ENCODE data around the gene NYAP1. TPM values are rescaled to one million over a fixed set of nuclear protein-coding genes. Genes with fewer than 3 reads are reported as not detected.
"Not testable (repeated sequence)": the region's sequence is repeated elsewhere in the genome, so short reads cannot be mapped to it uniquely, and the experiment has no call there.

NYAP1 gene
- total and polyA plus RNA-seq, 3 donors from 2014 or later = 15.7 to 27.3 (median 24.7) TPM

DNA sequence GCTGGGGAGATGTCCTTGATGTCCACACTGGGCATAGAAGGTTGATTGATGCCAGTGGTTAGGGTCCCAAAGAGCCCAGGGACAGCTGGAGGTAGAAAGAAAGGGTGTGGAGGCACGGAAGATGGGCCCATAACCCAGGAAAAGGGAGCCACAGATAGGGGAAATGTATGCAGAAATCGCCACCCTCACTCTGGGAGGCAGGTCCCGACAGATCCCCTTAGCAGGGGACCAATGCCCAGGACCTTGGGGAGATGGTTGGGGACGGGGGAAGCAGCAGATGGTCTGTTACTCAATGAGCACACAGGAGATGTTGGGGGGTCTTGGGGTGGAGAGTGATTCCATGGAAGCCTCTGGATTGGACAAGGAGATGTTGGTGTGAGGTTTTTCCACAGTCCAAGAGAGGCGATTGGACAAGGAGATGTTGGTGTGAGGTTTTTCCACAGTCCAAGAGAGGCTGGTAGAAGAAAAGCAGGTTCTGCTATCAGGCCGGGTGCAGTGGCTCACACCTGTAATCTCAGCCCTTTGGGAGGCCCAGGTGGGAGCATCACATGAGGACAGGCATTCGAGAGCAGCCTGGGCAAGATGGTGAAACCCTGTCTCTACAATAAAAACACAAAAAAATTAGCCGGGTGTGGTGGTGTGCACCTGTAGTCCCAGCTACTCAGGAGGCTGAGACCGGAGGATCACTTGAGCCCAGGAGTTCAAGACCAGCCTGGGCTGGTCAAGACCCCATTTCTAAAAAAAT lies 40.5 kb upstream of the NYAP1 start:
- no peak overlapping the region for H3K27ac ChIP-seq
- DNase-seq = no peak
- no peaks in the 10 kb centered on the region for H3K9me3 ChIP-seq
- TF ChIP-seq, protein P1, sequence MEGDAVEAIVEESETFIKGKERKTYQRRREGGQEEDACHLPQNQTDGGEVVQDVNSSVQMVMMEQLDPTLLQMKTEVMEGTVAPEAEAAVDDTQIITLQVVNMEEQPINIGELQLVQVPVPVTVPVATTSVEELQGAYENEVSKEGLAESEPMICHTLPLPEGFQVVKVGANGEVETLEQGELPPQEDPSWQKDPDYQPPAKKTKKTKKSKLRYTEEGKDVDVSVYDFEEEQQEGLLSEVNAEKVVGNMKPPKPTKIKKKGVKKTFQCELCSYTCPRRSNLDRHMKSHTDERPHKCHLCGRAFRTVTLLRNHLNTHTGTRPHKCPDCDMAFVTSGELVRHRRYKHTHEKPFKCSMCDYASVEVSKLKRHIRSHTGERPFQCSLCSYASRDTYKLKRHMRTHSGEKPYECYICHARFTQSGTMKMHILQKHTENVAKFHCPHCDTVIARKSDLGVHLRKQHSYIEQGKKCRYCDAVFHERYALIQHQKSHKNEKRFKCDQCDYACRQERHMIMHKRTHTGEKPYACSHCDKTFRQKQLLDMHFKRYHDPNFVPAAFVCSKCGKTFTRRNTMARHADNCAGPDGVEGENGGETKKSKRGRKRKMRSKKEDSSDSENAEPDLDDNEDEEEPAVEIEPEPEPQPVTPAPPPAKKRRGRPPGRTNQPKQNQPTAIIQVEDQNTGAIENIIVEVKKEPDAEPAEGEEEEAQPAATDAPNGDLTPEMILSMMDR (IDR thresholded peaks at IDR 0.05) = no peak
- TF ChIP-seq POLR2A (IDR thresholded peaks at IDR 0.05) = no peak
- peaks cover 5% of the 10 kb centered on the region for H3K4me1 ChIP-seq
- H3K27me3 ChIP-seq = no peaks in the 10 kb centered on the region
- no peak overlapping the region for H3K4me3 ChIP-seq
- intact Hi-C loops (cut with DNase I; ENCODE audit: low total_unique reads) = no loop called here
- WGBS, 2 donors = 84 to 93% methylated on average over 9 of the region's 9 CpGs
- no peaks in the 10 kb centered on the region for H3K36me3 ChIP-seq (ENCODE audit: low read depth, missing control alignments)

DNA sequence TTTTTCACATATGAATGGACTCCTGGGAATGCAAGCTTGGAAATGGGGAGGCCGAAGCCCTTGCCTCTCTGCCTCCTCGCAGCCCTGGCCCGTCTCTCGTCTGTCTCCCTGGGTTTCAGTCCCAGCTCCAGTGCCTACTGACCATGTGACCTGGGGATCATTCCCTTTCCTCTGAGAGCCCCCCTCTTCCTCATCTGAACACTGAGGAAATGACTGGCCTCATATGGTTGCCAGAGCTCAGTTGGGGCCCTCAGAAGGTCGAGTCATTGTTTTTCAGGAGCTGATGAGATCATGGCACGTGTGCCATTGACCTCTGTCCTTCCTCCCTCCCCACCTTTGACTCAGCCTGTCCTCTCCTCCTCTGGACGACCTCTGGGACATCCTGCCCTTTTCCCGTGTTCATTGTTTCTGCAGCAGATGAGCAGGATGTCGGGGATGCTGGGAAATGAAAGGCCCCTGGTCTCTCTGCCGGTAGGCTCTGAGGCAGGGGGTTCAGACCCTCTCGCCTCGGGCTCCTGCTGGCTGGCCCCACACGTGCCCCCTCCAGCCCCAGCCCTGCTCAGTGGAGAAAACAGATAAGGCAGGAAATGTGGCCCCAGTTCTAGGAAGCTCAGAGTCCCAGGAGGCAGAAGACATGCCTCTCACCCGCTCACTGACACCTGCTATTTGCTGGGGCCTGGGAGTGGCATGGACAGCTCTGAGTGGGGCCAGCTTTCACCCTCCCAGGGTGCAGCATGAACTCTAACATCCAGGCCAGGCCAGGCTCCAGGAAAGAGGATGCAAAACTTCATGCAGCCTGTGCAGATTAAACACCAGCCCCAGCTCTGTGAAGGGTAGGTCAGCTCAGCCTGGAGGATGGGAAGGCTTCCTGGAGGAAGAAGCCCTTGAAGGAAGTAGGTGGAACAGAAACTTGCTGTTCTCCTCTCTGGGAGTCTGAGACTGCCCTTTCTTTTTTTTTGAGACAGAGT lies 39.1 kb upstream of the NYAP1 start:
- H3K27me3 ChIP-seq = no peaks in the 10 kb centered on the region
- H3K27ac ChIP-seq = no peak overlapping the region
- WGBS, 2 donors = 52 to 55% methylated on average over 14 of the region's 14 CpGs
- no peak overlapping the region for H3K4me3 ChIP-seq
- no peaks in the 10 kb centered on the region for H3K9me3 ChIP-seq
- no peak for TF ChIP-seq POLR2A (IDR thresholded peaks at IDR 0.05)
- TF ChIP-seq, protein P1 (IDR thresholded peaks at IDR 0.05) = no peak
- peaks cover 5% of the 10 kb centered on the region for H3K4me1 ChIP-seq
- H3K36me3 ChIP-seq (ENCODE audit: low read depth, missing control alignments) = no peaks in the 10 kb centered on the region
- intact Hi-C loops (cut with DNase I; ENCODE audit: low total_unique reads) = no loop called here
- no peak for DNase-seq

DNA sequence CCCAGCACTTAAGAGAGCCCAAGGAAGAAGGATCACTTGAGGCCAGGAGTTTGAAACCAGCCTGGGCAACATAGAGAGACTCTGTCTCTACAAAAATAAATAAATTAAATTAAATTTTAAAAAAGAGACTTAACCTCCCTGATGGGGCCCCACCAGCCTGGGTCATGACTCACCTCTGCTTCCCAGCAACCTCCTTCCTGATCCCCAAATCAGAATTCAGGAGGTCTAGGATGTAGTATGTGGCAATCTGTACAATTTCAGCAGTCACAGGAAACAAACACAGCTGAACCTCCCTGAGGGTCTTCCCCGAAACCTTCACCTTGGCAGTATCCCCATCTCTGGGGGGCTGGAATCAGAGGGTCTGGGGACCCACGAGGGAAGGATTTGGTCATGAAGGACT lies 37.7 kb upstream of the NYAP1 start:
- Histone ChIP-seq H3K4me3 (no peak overlapping the region), H3K27me3 (no peaks in the 10 kb centered on the region), H3K9me3 (no peaks in the 10 kb centered on the region), H3K36me3 (ENCODE audit: low read depth, missing control alignments) (no peaks in the 10 kb centered on the region), H3K4me1 (peaks cover 5% of the 10 kb centered on the region), H3K27ac (no peak overlapping the region)
- TF ChIP-seq, protein P1 (IDR thresholded peaks at IDR 0.05) = no peak
- TF ChIP-seq POLR2A (IDR thresholded peaks at IDR 0.05) = no peak
- WGBS, 2 donors = 73 to 86% methylated on average over 2 of the region's 2 CpGs
- intact Hi-C loops (cut with DNase I; ENCODE audit: low total_unique reads) = no loop called here
- DNase-seq = no peak

- H3K27ac ChIP-seq; H3K36me3 ChIP-seq (ENCODE audit: low read depth, missing control alignments); H3K4me3 ChIP-seq; DNase-seq; intact Hi-C loops (cut with DNase I; ENCODE audit: low total_unique reads); H3K4me1 ChIP-seq; H3K9me3 ChIP-seq; H3K27me3 ChIP-seq: not testable (repeated sequence)
- 93 to 94% methylated on average over 8 of the region's 8 CpGs for WGBS, 2 donors
These were observed 36.4 kb upstream of the NYAP1 start for GRCh38 chr7:100447363-100447762.

DNA sequence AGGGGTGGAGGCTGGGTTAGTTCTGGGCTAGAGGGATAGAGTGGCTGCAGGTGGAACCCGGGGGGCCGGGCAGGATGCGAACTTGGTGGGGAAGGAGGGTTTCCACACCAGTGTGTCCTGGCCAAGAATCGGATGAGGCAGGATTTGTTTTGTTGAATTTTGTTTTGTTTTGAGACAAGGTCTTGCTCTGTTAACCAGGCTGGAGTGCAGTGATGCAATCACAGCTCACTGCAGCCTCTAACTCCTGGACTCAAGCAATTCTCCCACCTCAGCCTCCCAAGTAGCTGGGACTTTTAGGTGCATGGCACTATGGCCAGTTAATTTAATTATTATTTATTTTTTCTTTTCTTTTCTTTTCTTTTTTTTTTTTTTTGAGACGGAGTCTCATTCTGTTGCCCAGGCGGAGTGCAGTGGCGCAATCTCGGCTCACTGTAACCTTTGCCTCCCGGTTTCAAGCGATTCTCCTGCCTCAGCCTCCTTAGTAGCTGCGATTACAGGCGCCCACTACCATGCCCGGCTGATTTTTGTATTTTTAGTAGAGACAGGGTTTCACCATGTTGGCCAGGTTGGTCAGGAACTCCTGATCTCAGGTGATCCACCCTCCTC lies 34.4 kb upstream of the NYAP1 start:
- peaks cover 4% of the 10 kb centered on the region for H3K4me1 ChIP-seq
- H3K9me3 ChIP-seq = no peaks in the 10 kb centered on the region
- H3K4me3 ChIP-seq = no peak overlapping the region
- DNase-seq = no peak
- 88% methylated on average over 13 of the region's 13 CpGs for WGBS, 2 donors
- TF ChIP-seq POLR2A (IDR thresholded peaks at IDR 0.05) = no peak
- TF ChIP-seq, protein P1 (IDR thresholded peaks at IDR 0.05) = no peak
- intact Hi-C loops (cut with DNase I; ENCODE audit: low total_unique reads) = no loop called here
- no peaks in the 10 kb centered on the region for H3K27me3 ChIP-seq
- H3K27ac ChIP-seq = no peak overlapping the region
- no peaks in the 10 kb centered on the region for H3K36me3 ChIP-seq (ENCODE audit: low read depth, missing control alignments)
